GM23248 (cell line): ENCODE data around the gene FRS2.

Experiments
- EZH2 ChIP-seq: fragments of 200-600 bp; sonication (generic); IDR thresholded peaks from 2 replicates; pipeline ENCODE4 v1.6.1; 2018; ENCODE audit warnings: antibody characterized with exemption, mild to moderate bottlenecking; ENCODE audit not compliant: insufficient read depth, poor library complexity, severe bottlenecking
- EZH2phosphoT487 ChIP-seq: fragments of 200-600 bp; sonication (generic); IDR thresholded peaks from 2 replicates; pipeline ENCODE4 v1.6.1; 2018; ENCODE audit warnings: antibody characterized with exemption, moderate library complexity, mild to moderate bottlenecking, low read depth; ENCODE audit not compliant: insufficient read depth

DNA sequence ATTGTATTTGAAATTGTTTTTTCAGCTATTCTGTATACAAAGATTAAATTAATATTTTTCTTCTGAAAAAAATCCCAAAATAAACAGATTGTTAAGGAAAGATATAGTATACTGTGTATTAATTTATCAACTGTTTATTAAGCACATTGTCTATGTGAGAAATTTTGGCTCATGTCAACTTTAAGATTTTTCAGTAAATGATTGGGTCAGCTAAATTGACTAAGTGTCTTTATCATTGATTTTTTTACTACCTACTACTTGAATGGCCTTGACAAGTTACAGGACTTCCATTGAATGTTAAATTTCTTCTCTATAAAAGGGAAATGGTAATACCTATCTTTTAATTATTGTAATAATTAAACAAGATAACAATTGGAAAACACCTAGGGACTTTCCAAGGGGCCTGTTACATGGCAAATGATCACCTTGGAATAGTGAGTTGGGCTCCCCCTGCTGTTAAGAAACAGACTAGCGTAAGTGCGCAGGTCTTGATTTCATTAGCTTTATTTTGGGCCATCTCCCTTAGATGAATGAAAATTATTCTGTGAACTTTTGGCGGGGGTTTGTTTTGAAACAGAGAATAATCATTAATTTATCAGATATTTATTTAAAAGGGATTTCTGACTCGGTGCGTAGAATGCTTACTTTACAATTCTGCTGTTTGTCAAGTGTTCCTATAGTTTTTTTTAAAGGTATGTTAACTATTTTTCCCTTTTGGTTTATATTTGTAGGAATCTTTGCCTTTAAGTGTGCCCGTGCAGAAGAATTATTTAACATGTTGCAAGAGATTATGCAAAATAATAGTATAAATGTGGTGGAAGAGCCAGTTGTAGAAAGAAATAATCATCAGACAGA, 100.6 kb downstream of the FRS2 start:
- TF ChIP-seq EZH2 (no peak), EZH2phosphoT487 (no peak)
